NB4 (cell line): ENCODE data around the gene B4GALT2.

ENCODE experiments used
- CTCF ChIP-seq: IDR thresholded peaks from one replicate; pipeline ENCODE4 v1.5.1; 2012; ENCODE audit warnings: low read depth, low read length
- MAX ChIP-seq: IDR thresholded peaks from 2 replicates; pipeline ENCODE4 v1.6.1; 2011; ENCODE audit warnings: low read depth, low read length
- POLR2A ChIP-seq: IDR thresholded peaks from 2 replicates; pipeline ENCODE4 v1.6.1; 2011; ENCODE audit warnings: mild to moderate bottlenecking; ENCODE audit not compliant: insufficient read length; ENCODE audit errors: extremely low read depth

- TF ChIP-seq CTCF (no peak), POLR2A (no peak), MAX (no peak)
Measured at GRCh38 chr1:43936431-43937151, 42.4 kb upstream of the B4GALT2 start.
